ENCODE data around the gene CYBRD1. TPM values are rescaled to one million over a fixed set of nuclear protein-coding genes. Genes with fewer than 3 reads are reported as not detected.
A peak's percentile ranks its signal among the peaks of the same experiment; 100 is the strongest.

The CYBRD1 gene
- polyA plus RNA-seq, 2 of the 4 experiments (the other 2 are of a cell fraction), result 30.5 to 46.6 TPM

DNA sequence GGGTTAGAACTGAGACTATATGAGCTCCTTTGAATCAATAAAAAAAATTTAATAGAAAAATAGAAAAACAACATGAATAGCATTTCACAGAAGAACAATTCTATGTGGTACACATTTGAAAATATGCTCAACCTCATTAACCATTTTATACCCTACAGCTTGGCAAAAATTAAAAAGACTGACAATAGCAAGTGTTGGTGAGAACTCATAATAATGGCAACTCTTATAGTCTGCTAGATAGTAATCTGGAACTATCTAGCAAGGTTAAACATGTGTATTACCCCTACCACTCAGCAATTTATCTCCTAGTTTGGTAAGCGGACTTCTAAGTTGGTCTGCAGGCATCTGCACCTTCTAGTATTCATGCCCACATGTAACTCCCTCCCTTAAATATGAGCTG is 67.8 kb downstream of the CYBRD1 start:
- H3K4me1 ChIP-seq, result no peaks in the 10 kb centered on the region
- H3K27ac ChIP-seq, result no peak overlapping the region
- H3K4me2 ChIP-seq, result no peak overlapping the region
- CTCF ChIA-PET, result interaction anchor here (1.1 to 4.1 kb wide), 4 partner anchors 8 to 537 kb away, joined by 3 to 26 read pairs (median 4); no protein-coding TSS in a partner anchor
- POLR2A ChIA-PET, result no interaction called here
- DNase-seq (ENCODE audit: low read depth in 1 of 2, low spot score in 1 of 2), result no peak
- TF ChIP-seq TFCP2L1 (CRISPR knock-in tag; IDR thresholded peaks at IDR 0.05) (no peak), NR3C1 (IDR thresholded peaks at IDR 0.05) (no peak), POLR2A (IDR thresholded peaks at IDR 0.05; ENCODE audit: low read length) (no peak), JUNB (IDR thresholded peaks at IDR 0.05) (no peak), NFE2L2 (conservative IDR thresholded peaks at IDR 0.05; ENCODE audit: low read length) (no peak), TP53 (CRISPR knock-in tag; IDR thresholded peaks at IDR 0.05) (no peak), EHMT2 (IDR thresholded peaks at IDR 0.05; ENCODE audit: low read depth) (no peak), HOXA7 (CRISPR knock-in tag; IDR thresholded peaks at IDR 0.05) (no peak), HOXB13 (CRISPR knock-in tag; IDR thresholded peaks at IDR 0.05; ENCODE audit: low read depth) (no peak), RFX5 (IDR thresholded peaks at IDR 0.05) (no peak), PHF8 (IDR thresholded peaks at IDR 0.05; ENCODE audit: borderline replicate concordance, low read depth) (no peak), CHD4 (IDR thresholded peaks at IDR 0.05; ENCODE audit: borderline replicate concordance) (no peak), RCOR1 (IDR thresholded peaks at IDR 0.05; ENCODE audit: low read depth, low read length) (no peak)
- TF ChIP-seq, protein P1, sequence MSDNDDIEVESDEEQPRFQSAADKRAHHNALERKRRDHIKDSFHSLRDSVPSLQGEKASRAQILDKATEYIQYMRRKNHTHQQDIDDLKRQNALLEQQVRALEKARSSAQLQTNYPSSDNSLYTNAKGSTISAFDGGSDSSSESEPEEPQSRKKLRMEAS (IDR thresholded peaks at IDR 0.05), result no peak
- TF ChIP-seq, protein P2, sequence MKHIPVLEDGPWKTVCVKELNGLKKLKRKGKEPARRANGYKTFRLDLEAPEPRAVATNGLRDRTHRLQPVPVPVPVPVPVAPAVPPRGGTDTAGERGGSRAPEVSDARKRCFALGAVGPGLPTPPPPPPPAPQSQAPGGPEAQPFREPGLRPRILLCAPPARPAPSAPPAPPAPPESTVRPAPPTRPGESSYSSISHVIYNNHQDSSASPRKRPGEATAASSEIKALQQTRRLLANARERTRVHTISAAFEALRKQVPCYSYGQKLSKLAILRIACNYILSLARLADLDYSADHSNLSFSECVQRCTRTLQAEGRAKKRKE (CRISPR knock-in tag; IDR thresholded peaks at IDR 0.05; ENCODE audit: low read depth), result no peak
- TF ChIP-seq, protein P3, sequence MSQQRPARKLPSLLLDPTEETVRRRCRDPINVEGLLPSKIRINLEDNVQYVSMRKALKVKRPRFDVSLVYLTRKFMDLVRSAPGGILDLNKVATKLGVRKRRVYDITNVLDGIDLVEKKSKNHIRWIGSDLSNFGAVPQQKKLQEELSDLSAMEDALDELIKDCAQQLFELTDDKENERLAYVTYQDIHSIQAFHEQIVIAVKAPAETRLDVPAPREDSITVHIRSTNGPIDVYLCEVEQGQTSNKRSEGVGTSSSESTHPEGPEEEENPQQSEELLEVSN (IDR thresholded peaks at IDR 0.05; ENCODE audit: borderline replicate concordance, low read depth), result no peak
- 48% methylated on average over 1 of the region's 1 CpG for WGBS (ENCODE audit: missing lambda C conversion rate)
- H3K9me3 ChIP-seq, result peaks cover 3% of the 10 kb centered on the region; the same call in 1 of the 3 replicates
- ATAC-seq, result no peak
- no peak overlapping the region for H3K4me3 ChIP-seq
- no peak for FAIRE-seq

DNA sequence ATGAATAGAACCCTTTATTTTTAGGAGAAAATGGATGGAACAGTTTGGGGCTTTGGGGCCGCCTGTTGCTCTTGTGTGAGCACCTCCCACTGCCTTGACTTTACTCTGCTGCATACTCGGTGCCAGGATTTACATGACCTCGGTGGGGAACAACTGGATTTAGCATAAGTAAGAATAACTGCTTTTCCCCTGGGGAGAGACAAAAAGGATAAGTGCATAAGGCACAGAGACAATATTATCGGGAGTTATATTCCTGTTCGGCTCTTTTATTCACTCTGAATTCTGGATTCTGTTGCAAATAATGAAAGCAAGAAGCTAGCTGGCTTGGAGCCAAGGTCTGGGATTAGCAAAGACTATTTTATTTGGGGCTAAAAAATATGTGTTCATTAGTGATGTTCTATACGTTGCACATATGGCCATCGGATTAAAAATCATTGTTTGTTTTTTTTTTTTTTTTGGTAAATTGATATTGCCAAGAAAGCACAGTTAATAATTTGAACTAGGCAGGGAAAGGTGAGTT is 69.8 kb downstream of the CYBRD1 start:
- H3K4me2 ChIP-seq, result 0 out of 3 replicates have a peak overlapping the region, but pooled peaks have one; percentile 22
- WGBS (ENCODE audit: missing lambda C conversion rate), result 40% methylated on average over 7 of the region's 7 CpGs
- POLR2A ChIA-PET, result no interaction called here

DNA sequence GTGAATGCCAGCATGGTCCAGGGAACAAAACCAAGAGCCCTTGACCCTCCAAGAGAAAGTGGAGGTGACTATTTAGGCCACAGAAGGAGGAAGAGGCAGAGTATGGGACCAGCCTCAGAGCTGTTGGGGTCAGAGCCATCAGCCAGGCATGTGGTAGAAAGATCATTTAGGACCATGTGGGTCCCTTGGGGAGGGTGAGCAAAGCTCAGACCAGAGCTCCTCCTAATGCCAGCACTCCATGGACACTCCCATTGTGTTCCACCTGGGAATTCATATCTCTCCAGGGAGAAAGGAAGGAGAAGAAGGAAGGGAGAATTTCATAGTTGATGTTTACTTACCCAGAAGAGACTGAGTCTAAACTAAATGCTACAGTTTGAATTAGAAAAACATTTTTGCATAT is 73.2 kb downstream of the CYBRD1 start:
- peak overlapping the region; percentile 16 for H3K4me2 ChIP-seq
- DNase-seq (ENCODE audit: low read depth in 1 of 2, low spot score in 1 of 2) (no peak), ATAC-seq (no peak; a peak in 1 of 6 replicates), FAIRE-seq (no peak)
- peaks cover 10% of the 10 kb centered on the region; the same call in 2 of the 3 replicates for H3K4me1 ChIP-seq
- no peak overlapping the region for H3K4me3 ChIP-seq
- no peak for TF ChIP-seq MAZ (IDR thresholded peaks at IDR 0.05; ENCODE audit: borderline replicate concordance, low read depth, low read length)
- TF ChIP-seq HDAC2 (IDR thresholded peaks at IDR 0.05), result no peak
- no peak for TF ChIP-seq JUNB (IDR thresholded peaks at IDR 0.05)
- TF ChIP-seq CBX2 (IDR thresholded peaks at IDR 0.05; ENCODE audit: borderline replicate concordance, low read depth), result no peak
- TF ChIP-seq RCOR1 (IDR thresholded peaks at IDR 0.05; ENCODE audit: low read depth, low read length), result no peak
- TF ChIP-seq, protein P4, sequence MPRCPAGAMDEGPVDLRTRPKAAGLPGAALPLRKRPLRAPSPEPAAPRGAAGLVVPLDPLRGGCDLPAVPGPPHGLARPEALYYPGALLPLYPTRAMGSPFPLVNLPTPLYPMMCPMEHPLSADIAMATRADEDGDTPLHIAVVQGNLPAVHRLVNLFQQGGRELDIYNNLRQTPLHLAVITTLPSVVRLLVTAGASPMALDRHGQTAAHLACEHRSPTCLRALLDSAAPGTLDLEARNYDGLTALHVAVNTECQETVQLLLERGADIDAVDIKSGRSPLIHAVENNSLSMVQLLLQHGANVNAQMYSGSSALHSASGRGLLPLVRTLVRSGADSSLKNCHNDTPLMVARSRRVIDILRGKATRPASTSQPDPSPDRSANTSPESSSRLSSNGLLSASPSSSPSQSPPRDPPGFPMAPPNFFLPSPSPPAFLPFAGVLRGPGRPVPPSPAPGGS (IDR thresholded peaks at IDR 0.05), result no peak
- H3K27ac ChIP-seq, result peak overlapping the region in 1 of 2 experiments; percentile 75; a peak in 3 of 6 replicates
- no peaks in the 10 kb centered on the region for H3K9me3 ChIP-seq
- ChIA-PET CTCF (interaction anchor here (0.7 to 1.7 kb wide), 9 partner anchors 8 to 994 kb away, joined by 3 to 6 read pairs (median 5); partner anchors contain the start of gene DYNC1I2), POLR2A (no interaction called here)

More for the DNA sequence above, 69.8 kb downstream of the CYBRD1 start:
- H3K9me3 ChIP-seq, result no peaks in the 10 kb centered on the region; the same call in 2 of the 3 replicates
- no peak overlapping the region for H3K4me3 ChIP-seq
- DNase-seq (ENCODE audit: low read depth in 1 of 2, low spot score in 1 of 2) (no peak), ATAC-seq (no peak), FAIRE-seq (no peak)
- peaks cover 10% of the 10 kb centered on the region; the same call in 2 of the 3 replicates for H3K4me1 ChIP-seq
- CTCF ChIA-PET, result interaction anchor here (0.7 to 0.8 kb wide), 2 partner anchors 93 to 172 kb away, joined by 3 read pairs; no protein-coding TSS in a partner anchor
- H3K27ac ChIP-seq, result no peak overlapping the region
- TF ChIP-seq FOXS1 (CRISPR knock-in tag; IDR thresholded peaks at IDR 0.05), result no peak
- TF ChIP-seq EP300 (IDR thresholded peaks at IDR 0.05), result no peak
- no peak for TF ChIP-seq ZSCAN20 (CRISPR knock-in tag; IDR thresholded peaks at IDR 0.05)
- no peak for TF ChIP-seq HOXB5 (CRISPR knock-in tag; IDR thresholded peaks at IDR 0.05)
- TF ChIP-seq, protein P5, sequence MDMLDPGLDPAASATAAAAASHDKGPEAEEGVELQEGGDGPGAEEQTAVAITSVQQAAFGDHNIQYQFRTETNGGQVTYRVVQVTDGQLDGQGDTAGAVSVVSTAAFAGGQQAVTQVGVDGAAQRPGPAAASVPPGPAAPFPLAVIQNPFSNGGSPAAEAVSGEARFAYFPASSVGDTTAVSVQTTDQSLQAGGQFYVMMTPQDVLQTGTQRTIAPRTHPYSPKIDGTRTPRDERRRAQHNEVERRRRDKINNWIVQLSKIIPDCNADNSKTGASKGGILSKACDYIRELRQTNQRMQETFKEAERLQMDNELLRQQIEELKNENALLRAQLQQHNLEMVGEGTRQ (IDR thresholded peaks at IDR 0.05), result no peak

All from A549 (cell line).